Heart left ventricle (tissue), 16 donors: Measurements from ENCODE around the gene ARL5C. TPM values are rescaled to one million over a fixed set of nuclear protein-coding genes. Genes with fewer than 3 reads are reported as not detected.
"Not testable (repeated sequence)": the region's sequence is repeated elsewhere in the genome, so short reads cannot be mapped to it uniquely, and the experiment has no call there.

Source experiments
- ATAC-seq, 4 donors: fragments of 200-7000 bp; cut with Tn5 transposase; one replicate each; pipeline ENCODE4 v1.9.1; 2020 to 2022; ENCODE audit warnings: moderate library complexity in 4 of 4, mild to moderate bottlenecking in 3 of 4, moderate number of reproducible peaks in 1 of 4
- DNase-seq, 5 donors: peaks; one replicate each; pipeline ENCODE4 v3.0.0-alpha.2; 2020
- H3K27ac ChIP-seq, 12 donors: fragments of 200-600 bp; sonication (generic) in 4 of 12; one replicate each; pipeline versions ENCODE4 v1.5.0 to v1.8.0; 2016 to 2022; ENCODE audit warnings: mild to moderate bottlenecking in 2 of 12
- H3K27me3 ChIP-seq, 9 donors: fragments of 200-600 bp; sonication (generic) in 2 of 9; one replicate each; pipeline versions ENCODE4 v1.5.1 to v1.8.0; 2016 to 2022; ENCODE audit warnings: mild to moderate bottlenecking in 3 of 9
- H3K36me3 ChIP-seq, 9 donors: fragments of 200-600 bp; sonication (generic) in 2 of 9; one replicate each; pipeline versions ENCODE4 v1.5.0 to v1.8.0; 2018 to 2022; ENCODE audit warnings: mild to moderate bottlenecking in 2 of 9
- H3K4me1 ChIP-seq, 12 donors: fragments of 200-600 bp; sonication (generic) in 4 of 12; one replicate each; pipeline versions ENCODE4 v1.5.0 to v1.8.0; 2016 to 2022; ENCODE audit warnings: mild to moderate bottlenecking in 3 of 12
- H3K4me3 ChIP-seq, 12 donors: fragments of 200-600 bp; sonication (generic) in 4 of 12; one replicate each; pipeline versions ENCODE4 v1.5.0 to v1.8.0; 2017 to 2022; ENCODE audit warnings: mild to moderate bottlenecking in 9 of 12, moderate library complexity in 4 of 12
- H3K9me3 ChIP-seq, 12 donors: fragments of 200-600 bp; sonication (generic) in 4 of 12; one replicate each; pipeline versions ENCODE4 v1.5.0 to v1.8.0; 2016 to 2022; ENCODE audit warnings: mild to moderate bottlenecking in 1 of 12
- POLR2A ChIP-seq, 2 donors: fragments of 450-650 bp; IDR thresholded peaks; one replicate each; pipeline ENCODE4 v1.6.1; 2017; ENCODE audit warnings: antibody characterized with exemption in 2 of 2, mild to moderate bottlenecking in 2 of 2, moderate library complexity in 2 of 2
- WGBS, 4 donors: extraction: QIAGEN DNeasy Blood & Tissue Kit in 2 of 4; methylation state at CpG; one replicate each; pipeline versions ENCODE4 v1.1.5 to v1.1.7; 2013 to 2018; 5-methylcytosine and 5-hydroxymethylcytosine counted together
- intact Hi-C, 10 donors: fragments of 100-400 bp; cut with DNase I; formaldehyde crosslinking; loops; one replicate each; pipeline versions ENCODE4 v1.11.1 to v1.14.2; 2022
- polyA plus RNA-seq, 2 donors: library from polyadenylated mRNA; stranded (reverse); fragments of 200-250 nt; gene quantifications; one replicate each; pipeline ENCODE4 v1.2.3, GENCODE V29; 2013
- total RNA-seq, 9 donors: library from RNA; depleted of rRNA in 2 of 9; stranded (reverse); fragments of >200 nt in 2 of 9; fragmentation: NEBNext Ultra II Directional in 3 of 9; extraction: Animal tissue kit (Norgen Biotek cat#: 25700) in 3 of 9; gene quantifications; one replicate each; pipeline versions ENCODE4 v1.1.0 to v1.2.4, GENCODE V29; 2016 to 2023
- TF ChIP-seq, protein P1 (sequence below), 12 donors: fragments of 200-600 bp; sonication (generic) in 4 of 12; IDR thresholded peaks; one replicate each; pipeline versions ENCODE4 v1.5.0 to v1.8.0; 2018 to 2022; ENCODE audit warnings: antibody characterized with exemption in 12 of 12, mild to moderate bottlenecking in 5 of 12
- donor health status: ischemic (EF 13 %, LVEDD 7.1; RV severe dilation, severe dysfunction).
- donor health status: healthy with polysubstance abuse.
- donor health status: DM: no; HTN: yes; CAD: no.
- donor health status: DM: no; HTN: no; CAD: no.
- donor health status: ischemic (EF 25% LVEDD 6.9; RV normal size, moderate dysfunction).
- donor health status: ischemic (EF 25% LVEDD 5.7; RV mildly dilated, moderate dysfunction).
- donor health status: healthy.
- donor health status: DM: yes; HTN: yes; CAD: no.
- donor health status: ischemic (EF 35%, LVEDD 5.7; RV mildly dilated, moderate dysfunction).
- donor health status: nonischemic (EF 11% LVEDD 7.7; RV severe dilation, severe dysfunction).
- donor health status: DM: yes; HTN: yes; CAD: no.
- donor health status: PGD.
- donor health status: ischemic (EF 29% LVEDD 5.4; RV normal size, mild dysfunction).
- donor health status: nonischemic (EF 23%, LVEDD 6.1; RV moderate dilation, normal function).

ARL5C gene
- total and polyA plus RNA-seq, 11 donors = not detected

GRCh38 chr17:39131616-39132015 is 34.3 kb downstream of the ARL5C start:
- TF ChIP-seq POLR2A (IDR thresholded peaks at IDR 0.05) = no peak
- TF ChIP-seq, protein P1, sequence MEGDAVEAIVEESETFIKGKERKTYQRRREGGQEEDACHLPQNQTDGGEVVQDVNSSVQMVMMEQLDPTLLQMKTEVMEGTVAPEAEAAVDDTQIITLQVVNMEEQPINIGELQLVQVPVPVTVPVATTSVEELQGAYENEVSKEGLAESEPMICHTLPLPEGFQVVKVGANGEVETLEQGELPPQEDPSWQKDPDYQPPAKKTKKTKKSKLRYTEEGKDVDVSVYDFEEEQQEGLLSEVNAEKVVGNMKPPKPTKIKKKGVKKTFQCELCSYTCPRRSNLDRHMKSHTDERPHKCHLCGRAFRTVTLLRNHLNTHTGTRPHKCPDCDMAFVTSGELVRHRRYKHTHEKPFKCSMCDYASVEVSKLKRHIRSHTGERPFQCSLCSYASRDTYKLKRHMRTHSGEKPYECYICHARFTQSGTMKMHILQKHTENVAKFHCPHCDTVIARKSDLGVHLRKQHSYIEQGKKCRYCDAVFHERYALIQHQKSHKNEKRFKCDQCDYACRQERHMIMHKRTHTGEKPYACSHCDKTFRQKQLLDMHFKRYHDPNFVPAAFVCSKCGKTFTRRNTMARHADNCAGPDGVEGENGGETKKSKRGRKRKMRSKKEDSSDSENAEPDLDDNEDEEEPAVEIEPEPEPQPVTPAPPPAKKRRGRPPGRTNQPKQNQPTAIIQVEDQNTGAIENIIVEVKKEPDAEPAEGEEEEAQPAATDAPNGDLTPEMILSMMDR (IDR thresholded peaks at IDR 0.05) = no peak
- peak in 3 of 4 donors; percentile 16 to 28 (median 27) for ATAC-seq
- WGBS, 4 donors = 58 to 73% (median 70%) methylated on average over 6 of the region's 6 CpGs
- Histone ChIP-seq H3K27ac (peak overlapping the region in 8 of 12 donors; percentile 14 to 41 (median 26)), H3K36me3 (peaks cover 0 to 5% (median 0%) of the 10 kb centered on the region in 9 donors), H3K4me1 (peaks cover 0 to 24% (median 2%) of the 10 kb centered on the region in 12 donors), H3K4me3 (no peak overlapping the region), H3K27me3 (no peaks in the 10 kb centered on the region), H3K9me3 (no peaks in the 10 kb centered on the region)
- intact Hi-C loops = no loop called here
- peak in 1 of 5 donors; percentile 26 for DNase-seq

- intact Hi-C loops = no loop called here
These were observed 35.8 kb downstream of the ARL5C start for GRCh38 chr17:39130205-39130604.

DNA sequence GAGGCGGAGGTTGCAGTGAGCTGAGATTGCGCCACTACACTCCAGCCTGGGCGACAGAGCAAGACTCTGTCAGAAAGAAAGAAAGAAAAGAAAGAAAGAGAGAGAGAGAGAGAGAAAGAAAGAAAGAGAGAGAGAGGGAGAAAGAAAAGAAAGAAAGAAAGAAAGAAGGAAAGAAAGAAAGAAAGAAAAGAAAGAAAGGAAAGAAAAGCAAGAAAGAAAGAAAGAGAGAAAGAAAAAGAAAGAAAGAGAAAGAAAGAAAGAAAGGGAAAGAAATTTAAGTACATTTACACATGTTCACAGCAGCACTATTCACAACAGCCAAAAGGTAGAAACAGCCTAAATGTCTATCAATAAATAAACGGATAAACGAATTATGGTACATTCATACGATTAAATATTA is 36.4 kb downstream of the ARL5C start:
- H3K36me3 ChIP-seq, H3K9me3 ChIP-seq, DNase-seq, ATAC-seq, H3K4me3 ChIP-seq, H3K27ac ChIP-seq, H3K27me3 ChIP-seq, intact Hi-C loops: not testable (repeated sequence)
- WGBS, 4 donors = 85 to 97% (median 87%) methylated on average over 6 of the region's 6 CpGs
- H3K4me1 ChIP-seq = peaks cover 0 to 17% (median 2%) of the 10 kb centered on the region in 12 donors

More at GRCh38 chr17:39130205-39130604, 35.8 kb downstream of the ARL5C start:
- Histone ChIP-seq H3K27me3 (no peaks in the 10 kb centered on the region), H3K36me3 (peaks cover 0 to 4% (median 0%) of the 10 kb centered on the region in 9 donors), H3K4me3 (no peak overlapping the region), H3K4me1 (peaks cover 0 to 23% (median 2%) of the 10 kb centered on the region in 12 donors), H3K27ac (no peak overlapping the region), H3K9me3 (no peaks in the 10 kb centered on the region)
- no peak for ATAC-seq
- 87 to 96% (median 96%) methylated on average over 3 of the region's 3 CpGs for WGBS, 4 donors
- DNase-seq = no peak
- TF ChIP-seq, protein P1 (IDR thresholded peaks at IDR 0.05) = no peak
- TF ChIP-seq POLR2A (IDR thresholded peaks at IDR 0.05) = no peak

DNA sequence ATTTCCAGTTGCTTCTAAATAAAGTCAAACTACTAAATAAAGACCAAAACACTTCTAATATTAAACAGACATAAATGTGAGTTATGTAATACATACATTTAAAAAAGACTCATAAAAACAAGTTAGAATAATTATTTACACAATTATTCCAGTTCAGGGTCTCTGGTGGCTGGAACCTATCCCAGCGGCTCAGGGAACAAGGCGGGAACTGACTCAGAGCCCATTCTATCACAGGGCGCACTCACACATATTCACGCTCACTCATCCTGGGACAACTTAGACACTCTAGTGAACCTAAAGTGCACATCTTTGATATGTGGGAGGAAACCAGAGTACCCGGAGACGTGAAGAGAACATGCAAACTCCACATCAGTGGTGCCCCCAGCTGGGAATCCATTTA is 39.5 kb downstream of the ARL5C start:
- intact Hi-C loops = no loop called here
- DNase-seq (no peak), ATAC-seq (no peak)
- H3K4me3 ChIP-seq = no peak overlapping the region
- WGBS, 4 donors = 69 to 77% (median 76%) methylated on average over 6 of the region's 6 CpGs
- H3K27ac ChIP-seq = no peak overlapping the region
- H3K4me1 ChIP-seq = peaks cover 0 to 9% (median 0%) of the 10 kb centered on the region in 12 donors
- TF ChIP-seq POLR2A (IDR thresholded peaks at IDR 0.05) = no peak
- TF ChIP-seq, protein P1 (IDR thresholded peaks at IDR 0.05) = no peak
- no peaks in the 10 kb centered on the region for H3K27me3 ChIP-seq
- H3K36me3 ChIP-seq = peaks cover 0 to 4% (median 0%) of the 10 kb centered on the region in 9 donors
- H3K9me3 ChIP-seq = no peaks in the 10 kb centered on the region
